Measurements from ENCODE around the gene PDSS1. TPM values are rescaled to one million over a fixed set of nuclear protein-coding genes. Genes with fewer than 3 reads are reported as not detected.

The PDSS1 gene
- total RNA-seq, 4 donors from 2014 or later: 2.4 to 15.7 (median 6.6) TPM

DNA sequence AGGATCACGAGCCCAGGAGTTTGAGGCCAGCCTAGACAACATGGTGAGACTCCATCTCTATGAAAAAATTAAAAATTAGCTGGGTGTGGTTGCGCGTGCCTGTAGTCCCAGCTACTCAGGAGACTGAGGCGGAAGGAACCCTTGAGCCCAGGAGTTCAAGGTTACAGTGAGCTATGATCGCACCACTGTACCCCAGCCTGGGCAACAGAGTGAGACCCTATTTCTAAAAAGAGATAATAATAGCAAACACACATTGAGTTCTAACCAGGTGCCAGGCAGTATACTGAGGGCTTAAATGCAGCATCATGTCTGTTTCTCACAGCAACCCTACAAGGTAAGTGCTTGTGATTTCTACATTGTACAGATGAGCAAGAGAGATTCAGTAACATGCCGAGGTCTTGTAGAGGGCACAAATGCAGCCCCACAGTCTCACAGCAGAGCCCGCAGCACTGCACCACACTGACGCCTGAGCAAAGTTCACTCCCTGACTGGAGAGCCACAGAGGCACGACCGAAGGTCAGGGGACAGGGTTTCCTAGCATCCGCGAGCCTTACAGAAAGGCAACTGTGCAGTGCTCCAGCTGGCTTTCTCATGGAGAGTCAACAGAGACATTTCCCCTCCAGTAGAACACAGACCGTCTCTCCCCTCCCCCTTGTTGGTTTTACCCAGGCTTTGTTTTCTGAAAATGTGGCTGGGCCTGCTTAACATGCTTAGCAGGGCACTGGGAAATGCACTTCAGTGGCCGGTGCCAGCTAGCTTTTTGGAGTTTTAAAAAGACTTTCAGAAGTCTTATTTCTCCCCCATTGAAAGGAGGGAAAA is 36.5 kb downstream of the PDSS1 start:
- H3K4me1 ChIP-seq: peaks cover 0 to 5% (median 0%) of the 10 kb centered on the region in 4 donors
- peaks cover 0 to 78% (median 0%) of the 10 kb centered on the region in 3 donors for H3K36me3 ChIP-seq
- no peaks in the 10 kb centered on the region for H3K9me3 ChIP-seq
- H3K4me3 ChIP-seq: no peak overlapping the region
- DNase-seq (ENCODE audit: low spot score in 2 of 2): no peak
- 66% methylated on average over 13 to 14 of the region's 14 CpGs for WGBS, 2 donors
- peak overlapping the region in 3 of 4 donors; percentile 27 to 49 (median 33) for H3K27ac ChIP-seq
- TF ChIP-seq POLR2A (IDR thresholded peaks at IDR 0.05): no peak
- no peak for TF ChIP-seq EP300 (IDR thresholded peaks at IDR 0.05)
- TF ChIP-seq CTCF (IDR thresholded peaks at IDR 0.05): no peak
- H3K27me3 ChIP-seq: no peaks in the 10 kb centered on the region

DNA sequence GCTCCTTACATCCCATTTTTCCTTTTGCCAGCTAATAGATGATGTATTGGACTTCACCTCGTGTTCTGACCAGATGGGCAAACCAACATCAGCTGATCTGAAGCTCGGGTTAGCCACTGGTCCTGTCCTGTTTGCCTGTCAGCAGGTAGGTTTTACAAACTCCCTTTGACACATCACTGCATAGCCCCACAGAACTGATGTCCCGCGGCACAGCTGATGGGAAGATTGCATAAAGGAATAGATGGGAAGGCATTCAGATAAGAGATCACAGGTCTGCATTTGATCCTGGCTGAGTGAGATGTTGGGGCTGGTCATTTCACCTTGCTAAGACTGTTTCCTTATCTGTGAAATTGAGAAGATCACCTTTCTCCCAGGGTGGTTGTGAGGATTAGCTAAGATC is 37.9 kb downstream of the PDSS1 start:
- H3K27ac ChIP-seq: no peak overlapping the region
- no peak overlapping the region for H3K4me3 ChIP-seq
- peaks cover 0 to 5% (median 0%) of the 10 kb centered on the region in 4 donors for H3K4me1 ChIP-seq
- WGBS, 2 donors: 95 to 98% methylated on average over 4 of the region's 4 CpGs
- no peak for TF ChIP-seq POLR2A (IDR thresholded peaks at IDR 0.05)
- no peak for TF ChIP-seq CTCF (IDR thresholded peaks at IDR 0.05)
- TF ChIP-seq EP300 (IDR thresholded peaks at IDR 0.05): no peak
- no peaks in the 10 kb centered on the region for H3K9me3 ChIP-seq
- H3K27me3 ChIP-seq: no peaks in the 10 kb centered on the region
- DNase-seq (ENCODE audit: low spot score in 2 of 2): no peak
- peaks cover 0 to 80% (median 0%) of the 10 kb centered on the region in 3 donors for H3K36me3 ChIP-seq

DNA sequence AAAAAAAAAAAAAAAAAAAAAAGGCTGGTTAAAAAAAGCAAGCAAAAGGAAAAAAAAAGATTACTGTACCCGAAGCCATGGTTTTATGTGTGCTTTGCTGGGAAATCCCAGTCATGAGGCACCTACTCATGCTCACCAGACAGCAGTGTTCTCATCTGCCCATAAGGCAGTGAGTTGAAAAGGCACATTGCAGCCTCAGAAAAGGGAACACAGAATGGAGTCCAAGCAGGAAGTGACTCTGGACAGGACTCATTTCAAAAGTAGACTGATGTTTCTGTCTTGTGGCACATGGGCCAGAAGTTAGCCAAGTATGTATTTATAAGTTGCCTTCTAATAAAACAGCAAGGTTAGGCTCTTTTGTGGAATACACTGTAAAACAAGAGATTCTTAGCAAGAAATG is 40.2 kb downstream of the PDSS1 start:
- no peak overlapping the region for H3K27ac ChIP-seq
- no peak overlapping the region for H3K4me3 ChIP-seq
- peak in 1 of 2 donors; percentile 11 for DNase-seq (ENCODE audit: low spot score in 2 of 2)
- H3K27me3 ChIP-seq: no peaks in the 10 kb centered on the region
- H3K36me3 ChIP-seq: peaks cover 0 to 80% (median 0%) of the 10 kb centered on the region in 3 donors
- peaks cover 0 to 5% (median 0%) of the 10 kb centered on the region in 4 donors for H3K4me1 ChIP-seq
- no peaks in the 10 kb centered on the region for H3K9me3 ChIP-seq
- TF ChIP-seq CTCF (IDR thresholded peaks at IDR 0.05) (no peak), EP300 (IDR thresholded peaks at IDR 0.05) (peak in 1 of 2 donors; percentile 58)
- WGBS, 2 donors: 57 to 71% methylated on average over 1 of the region's 1 CpG

DNA sequence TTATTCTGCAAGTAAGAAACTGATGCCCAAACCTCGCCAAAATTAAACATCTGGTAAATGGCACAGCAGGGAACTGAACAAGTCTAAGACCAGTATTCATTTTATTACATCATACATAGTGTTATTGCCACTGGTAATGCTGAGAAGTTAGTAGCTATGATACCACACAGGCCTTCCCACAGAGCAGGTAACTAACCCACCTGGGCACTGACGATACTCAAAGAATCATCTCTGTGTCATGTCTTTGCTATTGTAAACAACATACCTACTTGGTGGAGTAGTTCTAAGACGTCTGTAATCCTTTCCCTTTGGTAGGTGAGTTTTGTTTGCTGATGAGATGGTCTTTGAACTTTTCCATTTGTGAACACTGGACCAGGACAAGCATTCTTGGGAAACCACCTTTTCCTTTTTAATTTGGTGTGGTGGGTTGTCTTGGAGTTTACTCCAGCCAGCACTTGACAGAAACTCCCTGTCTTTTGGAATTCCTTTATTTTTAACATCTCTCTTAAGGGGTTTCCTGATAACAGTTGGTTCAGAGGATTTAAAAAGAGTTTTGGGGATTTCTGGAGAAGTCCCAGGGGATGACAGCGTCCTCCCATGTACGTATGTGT is 40.9 kb downstream of the PDSS1 start:
- Histone ChIP-seq H3K27me3 (no peaks in the 10 kb centered on the region), H3K36me3 (peaks cover 0 to 84% (median 0%) of the 10 kb centered on the region in 3 donors), H3K4me1 (peaks cover 0 to 5% (median 0%) of the 10 kb centered on the region in 4 donors), H3K27ac (peak overlapping the region in 1 of 4 donors; percentile 32), H3K9me3 (no peaks in the 10 kb centered on the region), H3K4me3 (no peak overlapping the region)
- 82 to 85% methylated on average over 5 of the region's 5 CpGs for WGBS, 2 donors
- no peak for DNase-seq (ENCODE audit: low spot score in 2 of 2)
- no peak for TF ChIP-seq EP300 (IDR thresholded peaks at IDR 0.05)
- no peak for TF ChIP-seq CTCF (IDR thresholded peaks at IDR 0.05)
- no peak for TF ChIP-seq POLR2A (IDR thresholded peaks at IDR 0.05)

- TF ChIP-seq POLR2A (IDR thresholded peaks at IDR 0.05): no peak
- TF ChIP-seq EP300 (IDR thresholded peaks at IDR 0.05): no peak
- no peak for TF ChIP-seq CTCF (IDR thresholded peaks at IDR 0.05)
- no peak overlapping the region for H3K4me3 ChIP-seq
- WGBS, 2 donors: 77 to 78% methylated on average over 6 of the region's 6 CpGs
- H3K4me1 ChIP-seq: peaks cover 0 to 5% (median 0%) of the 10 kb centered on the region in 4 donors
- peaks cover 0 to 91% (median 3%) of the 10 kb centered on the region in 3 donors for H3K36me3 ChIP-seq
- H3K9me3 ChIP-seq: no peaks in the 10 kb centered on the region
- no peak for DNase-seq (ENCODE audit: low spot score in 2 of 2)
- H3K27ac ChIP-seq: no peak overlapping the region
- H3K27me3 ChIP-seq: no peaks in the 10 kb centered on the region
These were observed 41.6 kb downstream of the PDSS1 start for GRCh38 chr10:26739071-26739631.

Data from tibial nerve (tissue), 4 donors.